GM19328 (cell line): ENCODE measurements around the gene CADPS.

Experiments
- ATAC-seq: cut with Tn5 transposase; IDR thresholded peaks from one replicate; pipeline ENCODE4 v1.9.1; 2021; ENCODE audit warnings: mild to moderate bottlenecking, moderate library complexity; ENCODE audit not compliant: unreplicated experiment

Gene CADPS

DNA sequence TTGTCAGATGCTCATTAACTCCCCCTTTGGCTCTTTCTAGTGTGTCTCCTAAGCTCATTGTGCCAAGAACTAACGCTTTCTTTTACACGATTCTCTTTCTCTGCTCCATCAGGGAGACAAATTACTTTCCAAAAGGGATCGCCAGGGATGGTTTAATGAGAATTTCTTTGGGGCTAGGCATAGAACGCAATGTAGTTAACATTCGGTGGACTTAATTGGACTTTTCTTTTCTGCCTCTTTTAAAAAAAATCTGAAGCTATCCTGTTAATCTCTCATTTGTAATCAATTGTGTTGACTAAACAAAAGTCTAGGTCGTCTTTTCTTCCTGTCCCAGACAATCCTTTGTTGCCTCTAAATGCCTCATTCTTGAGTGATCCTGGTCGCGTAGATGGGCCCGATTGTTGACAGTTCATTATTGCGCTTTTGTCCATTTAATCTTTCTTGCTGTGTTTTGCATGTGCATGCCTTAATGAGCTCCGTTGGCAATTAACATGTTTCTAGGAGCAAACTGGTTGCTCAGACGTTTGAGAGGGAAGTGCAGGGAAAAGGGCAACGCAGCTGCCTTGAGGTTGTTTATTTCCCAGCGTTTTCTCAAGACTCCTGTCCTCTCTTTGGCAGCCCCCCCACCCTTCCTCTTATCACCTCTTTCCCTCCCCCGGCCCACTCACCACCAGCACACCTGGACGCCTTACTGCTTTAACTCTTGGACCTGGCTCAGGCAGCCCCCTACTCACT, 509.7 kb downstream of the CADPS start:
- no peak for ATAC-seq

DNA sequence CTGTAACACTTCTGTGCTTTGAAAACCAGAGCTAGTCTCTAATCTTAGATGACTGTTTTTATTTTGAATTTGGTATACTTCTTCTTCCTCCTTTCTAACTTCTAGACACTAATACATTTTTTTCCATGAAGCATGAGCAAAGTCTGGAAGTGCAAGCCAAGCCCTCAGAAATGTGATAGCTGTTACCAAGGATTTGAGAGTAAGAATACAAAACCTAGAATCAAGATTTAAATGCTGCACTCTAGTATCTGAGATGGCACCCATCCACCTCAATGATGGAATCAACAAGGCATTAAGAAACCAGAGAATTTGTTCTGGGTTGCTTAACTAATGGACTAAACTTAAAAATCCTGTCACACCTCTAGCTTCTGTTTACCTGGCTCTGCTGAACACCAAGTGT, 511.0 kb downstream of the CADPS start:
- no peak for ATAC-seq

DNA sequence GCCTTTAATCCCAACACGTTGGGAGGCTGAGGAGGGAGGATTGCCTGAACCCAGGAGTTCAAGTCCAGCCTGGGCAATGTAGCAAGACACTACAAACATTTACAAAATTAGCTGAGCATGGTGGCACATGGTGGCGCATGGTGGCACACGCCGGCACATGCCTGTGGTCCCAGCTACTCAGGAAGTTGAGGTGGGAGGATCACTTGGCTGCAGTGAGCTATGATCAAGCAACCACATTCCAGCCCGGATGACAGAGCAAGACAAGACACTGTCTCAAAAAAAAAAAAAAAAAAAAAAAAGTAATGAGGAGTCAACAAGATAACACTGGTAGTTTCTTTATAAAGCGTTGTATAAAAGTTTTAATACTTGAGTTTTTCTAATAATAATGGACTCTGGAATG, 511.9 kb downstream of the CADPS start:
- ATAC-seq = no peak

- ATAC-seq = no peak
These were observed 513.4 kb downstream of the CADPS start for GRCh38 chr3:62361824-62362223.

DNA sequence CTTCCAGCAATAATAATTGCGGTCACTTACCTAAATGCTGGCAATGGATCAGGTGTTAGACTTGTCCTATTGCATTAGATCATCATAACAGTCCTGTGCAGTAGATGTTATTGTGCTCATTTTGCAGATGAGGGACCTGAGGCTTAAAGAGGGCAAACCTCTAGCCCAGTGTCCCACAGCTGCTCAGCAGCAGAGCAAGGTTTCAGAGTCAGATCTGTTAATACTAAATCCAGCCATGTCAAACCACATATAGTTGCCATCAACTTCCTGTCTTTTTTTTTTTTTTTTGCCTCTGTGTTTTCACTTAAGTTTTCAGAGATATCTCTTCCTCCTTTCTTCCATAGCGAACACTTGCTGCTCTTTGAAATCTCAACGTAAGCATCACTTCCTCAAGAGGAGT, 514.0 kb downstream of the CADPS start:
- no peak for ATAC-seq

DNA sequence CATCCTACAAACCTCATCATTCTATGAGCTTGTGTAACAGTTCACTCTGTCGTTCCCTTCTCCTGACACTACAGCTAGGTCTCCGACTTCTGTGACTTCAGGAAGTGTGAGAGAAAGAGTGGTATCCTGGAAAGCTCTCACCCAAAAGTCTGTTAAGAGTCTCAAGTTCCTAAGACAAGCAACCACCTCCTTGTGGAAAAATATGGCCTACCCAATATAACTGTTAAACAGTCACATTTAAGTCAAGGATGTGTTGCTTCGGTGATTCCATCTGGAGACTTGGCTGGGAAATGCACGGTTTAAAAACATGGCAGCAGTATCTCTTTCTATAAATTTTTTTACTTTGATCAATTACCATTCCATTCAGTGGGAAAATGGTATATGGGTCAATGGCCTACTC, 515.7 kb downstream of the CADPS start:
- ATAC-seq = no peak

GRCh38 chr3:62356356-62356755, 518.9 kb downstream of the CADPS start:
- ATAC-seq = no peak

GRCh38 chr3:62355703-62356102, 519.5 kb downstream of the CADPS start:
- no peak for ATAC-seq
